ES-I3 (cell line): ENCODE results near the gene PDXDC1.
"Not testable (repeated sequence)": the region's sequence is repeated elsewhere in the genome, so short reads cannot be mapped to it uniquely, and the experiment has no call there.

Source experiments
- H3K36me3 ChIP-seq: 2 replicates; pipeline ENCODE4 v1.6.1; 2013; ENCODE audit warnings: mild to moderate bottlenecking, low read length, control low read depth, moderate library complexity; ENCODE audit not compliant: insufficient read depth
- H3K4me1 ChIP-seq: 2 replicates; pipeline ENCODE4 v1.6.1; 2013; ENCODE audit warnings: mild to moderate bottlenecking, control low read depth, low read length; ENCODE audit not compliant: insufficient read depth
- H3K9ac ChIP-seq: 2 replicates; pipeline ENCODE4 v1.6.1; 2013; ENCODE audit warnings: low read depth, mild to moderate bottlenecking, low read length, moderate library complexity
- H3K9me3 ChIP-seq: 2 replicates; pipeline ENCODE4 v1.6.1; 2013; ENCODE audit warnings: mild to moderate bottlenecking, low read length, moderate library complexity; ENCODE audit not compliant: control insufficient read depth, insufficient read depth

Gene PDXDC1

DNA sequence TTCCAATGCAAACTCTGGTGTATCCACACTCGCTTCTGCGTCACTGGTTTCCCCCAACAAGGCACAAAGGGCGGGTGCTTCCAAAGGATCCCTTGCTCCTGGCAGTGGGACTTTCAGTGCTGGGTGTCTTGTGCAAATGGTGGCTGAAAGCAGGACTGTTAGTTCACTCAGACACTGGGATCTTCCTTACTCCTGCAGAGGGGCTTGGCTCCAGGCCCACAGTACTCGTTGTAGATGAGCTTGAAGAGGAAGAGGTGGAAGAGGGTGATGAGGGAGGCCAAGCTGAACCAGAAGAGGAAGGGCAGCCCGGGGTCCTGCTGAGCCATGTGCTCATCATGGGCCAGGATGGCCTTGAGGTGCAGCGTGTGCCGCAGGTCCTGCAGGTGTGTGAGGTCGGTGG lies 13.3 kb downstream of the PDXDC1 start:
- H3K9ac ChIP-seq, H3K9me3 ChIP-seq, H3K4me1 ChIP-seq, H3K36me3 ChIP-seq: not testable (repeated sequence)

DNA sequence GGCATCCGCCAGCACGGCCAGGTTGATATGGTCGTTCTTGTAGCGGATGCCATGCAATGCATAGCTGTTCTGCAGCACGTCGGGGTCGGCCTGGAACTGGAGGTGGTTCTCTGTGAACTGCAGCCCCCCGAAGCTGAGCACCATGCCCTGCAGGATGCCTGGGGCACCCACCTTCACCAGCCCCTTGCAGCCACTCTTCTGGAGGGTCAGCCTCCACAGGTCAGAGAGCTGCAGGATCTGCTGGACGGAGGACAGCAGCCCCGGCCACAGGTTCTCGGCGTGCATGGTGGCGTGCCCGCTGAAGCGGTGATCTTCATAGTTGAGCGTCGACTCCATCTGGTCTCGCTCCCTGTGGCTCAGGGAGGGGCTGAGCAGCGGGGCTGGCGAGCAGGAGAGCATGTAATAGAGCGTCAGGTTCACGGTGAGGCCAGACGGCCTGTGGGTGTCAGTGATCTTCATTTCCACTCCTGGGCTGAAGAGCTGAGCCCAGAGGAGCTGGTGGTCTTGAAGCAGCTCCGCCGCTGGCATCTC lies 13.9 kb downstream of the PDXDC1 start:
- H3K9me3 ChIP-seq, H3K9ac ChIP-seq, H3K4me1 ChIP-seq: not testable (repeated sequence)

GRCh38 chr16:14989291-14990281 lies 14.8 kb downstream of the PDXDC1 start:
- not testable (repeated sequence) for H3K4me1 ChIP-seq, H3K36me3 ChIP-seq, H3K9me3 ChIP-seq, H3K9ac ChIP-seq

More for the DNA sequence above, 13.9 kb downstream of the PDXDC1 start:
- H3K36me3 ChIP-seq = not testable (repeated sequence)

GRCh38 chr16:14993277-14994151 lies 18.7 kb downstream of the PDXDC1 start:
- not testable (repeated sequence) for H3K36me3 ChIP-seq, H3K9ac ChIP-seq, H3K9me3 ChIP-seq, H3K4me1 ChIP-seq

- H3K9me3 ChIP-seq, H3K9ac ChIP-seq, H3K36me3 ChIP-seq, H3K4me1 ChIP-seq: not testable (repeated sequence)
Observed at GRCh38 chr16:14996702-14997101, 21.9 kb downstream of the PDXDC1 start.

DNA sequence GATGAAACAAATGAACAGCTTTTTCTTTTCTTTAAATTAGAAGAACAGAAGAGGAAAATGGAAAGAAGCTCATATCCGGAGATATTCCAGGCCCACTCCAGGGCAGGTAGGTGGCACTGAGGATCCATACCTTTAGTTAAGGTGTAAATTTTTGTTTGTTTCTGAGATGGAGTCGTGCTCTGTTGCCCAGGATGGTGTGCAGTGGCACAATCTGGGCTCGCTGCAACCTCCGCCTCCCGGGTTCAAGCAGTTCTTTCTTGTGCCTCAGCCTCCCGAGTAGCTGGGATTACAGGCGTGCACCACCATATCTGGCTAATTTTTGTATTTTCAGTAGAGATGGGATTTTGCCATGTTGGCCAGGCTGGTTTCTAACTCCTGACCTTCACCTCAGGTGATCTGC lies 23.5 kb downstream of the PDXDC1 start:
- H3K9ac ChIP-seq, H3K9me3 ChIP-seq, H3K4me1 ChIP-seq, H3K36me3 ChIP-seq: not testable (repeated sequence)

DNA sequence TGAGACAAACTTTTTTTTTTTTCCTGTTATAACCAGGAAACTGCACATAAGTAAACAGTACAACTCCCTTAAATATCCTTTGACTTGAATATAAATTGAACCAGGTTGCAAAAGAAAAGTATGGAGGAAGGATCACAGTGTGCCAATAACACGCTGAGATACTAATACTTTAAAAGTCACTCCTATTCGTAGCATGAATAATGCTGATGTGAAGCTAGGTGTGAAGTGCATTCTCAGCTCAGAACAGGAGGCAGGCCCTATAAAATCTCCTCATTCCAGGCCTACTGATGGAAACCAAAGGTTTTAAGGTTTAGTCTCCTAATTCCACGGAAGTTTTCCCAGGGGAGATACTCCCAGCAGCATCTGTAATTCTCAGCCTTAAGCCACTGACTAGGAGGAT lies 25.0 kb downstream of the PDXDC1 start:
- H3K9me3 ChIP-seq, H3K36me3 ChIP-seq, H3K9ac ChIP-seq, H3K4me1 ChIP-seq: not testable (repeated sequence)

DNA sequence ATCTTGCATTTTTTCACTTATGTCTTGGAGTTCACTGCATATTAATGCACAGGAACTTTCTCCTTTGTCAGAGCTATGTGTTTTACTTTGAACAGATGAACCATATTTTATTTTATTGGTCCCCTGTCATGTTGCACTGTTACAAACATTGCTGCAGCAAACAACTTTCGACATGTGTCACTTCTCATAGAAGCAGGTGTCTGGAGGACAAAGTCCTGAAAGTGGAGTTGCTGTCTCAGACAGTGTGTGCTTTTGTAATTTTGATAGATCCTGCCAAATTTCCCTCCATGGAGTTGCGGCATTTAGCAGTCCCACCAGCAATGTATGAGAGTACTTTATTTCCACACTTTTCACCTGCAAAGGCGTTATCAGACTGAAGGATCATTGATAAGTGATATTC lies 27.6 kb downstream of the PDXDC1 start:
- not testable (repeated sequence) for H3K4me1 ChIP-seq, H3K9ac ChIP-seq, H3K9me3 ChIP-seq, H3K36me3 ChIP-seq

DNA sequence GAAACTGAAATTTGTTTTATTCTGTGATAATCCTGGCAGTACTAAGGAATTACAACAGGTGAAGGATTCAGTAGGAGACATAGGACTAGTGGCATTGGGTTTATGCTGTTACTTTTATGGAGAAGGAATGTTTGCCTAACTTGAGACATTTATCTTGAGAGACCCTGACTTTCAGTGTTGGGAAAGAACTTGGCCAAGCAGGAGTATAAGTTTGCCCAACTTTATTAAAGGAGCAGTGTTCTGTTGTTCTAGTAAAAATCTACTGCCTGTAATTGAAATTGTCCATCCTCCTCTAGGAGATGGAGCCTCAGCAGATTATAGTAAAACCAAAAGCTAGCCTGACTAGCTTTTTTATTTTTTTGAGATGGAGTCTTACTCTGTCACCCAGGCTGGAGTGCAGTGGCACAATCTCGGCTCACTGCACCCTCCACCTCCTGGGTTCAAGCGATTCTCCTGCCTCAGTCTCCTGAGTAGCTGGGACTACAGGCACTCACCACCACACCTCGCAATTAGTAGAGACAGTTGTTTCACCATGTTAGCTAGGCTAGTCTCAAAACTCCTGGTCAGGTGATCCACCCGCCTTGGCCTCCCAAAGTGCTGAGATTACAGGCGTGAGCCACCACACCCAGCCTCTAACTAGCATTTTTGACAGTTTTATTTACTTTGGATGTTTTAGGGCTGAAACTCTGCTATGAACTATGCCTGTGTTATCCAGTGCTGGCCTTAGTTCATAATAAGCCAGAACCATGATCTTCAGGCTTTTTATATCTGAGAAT lies 30.7 kb downstream of the PDXDC1 start:
- H3K36me3 ChIP-seq, H3K9me3 ChIP-seq, H3K4me1 ChIP-seq, H3K9ac ChIP-seq: not testable (repeated sequence)

GRCh38 chr16:15008647-15009046 lies 33.8 kb downstream of the PDXDC1 start:
- H3K36me3 ChIP-seq, H3K4me1 ChIP-seq, H3K9me3 ChIP-seq, H3K9ac ChIP-seq: not testable (repeated sequence)

- H3K36me3 ChIP-seq, H3K4me1 ChIP-seq, H3K9me3 ChIP-seq, H3K9ac ChIP-seq: not testable (repeated sequence)
Observed at GRCh38 chr16:15012941-15013340, 38.1 kb downstream of the PDXDC1 start.

GRCh38 chr16:15015671-15016070 lies 40.8 kb downstream of the PDXDC1 start:
- not testable (repeated sequence) for H3K9me3 ChIP-seq, H3K9ac ChIP-seq, H3K4me1 ChIP-seq
- H3K36me3 ChIP-seq = peaks cover 11% of the 10 kb centered on the region

GRCh38 chr16:15016354-15016753 lies 41.5 kb downstream of the PDXDC1 start:
- not testable (repeated sequence) for H3K9me3 ChIP-seq, H3K4me1 ChIP-seq, H3K9ac ChIP-seq
- peaks cover 13% of the 10 kb centered on the region for H3K36me3 ChIP-seq

GRCh38 chr16:15016951-15017580 lies 42.2 kb downstream of the PDXDC1 start:
- not testable (repeated sequence) for H3K9ac ChIP-seq, H3K9me3 ChIP-seq, H3K4me1 ChIP-seq
- peaks cover 15% of the 10 kb centered on the region for H3K36me3 ChIP-seq
